OCI-M2 (cell line): ENCODE results near the gene CYP2D6.
"Not testable (repeated sequence)": the region's sequence is repeated elsewhere in the genome, so short reads cannot be mapped to it uniquely, and the experiment has no call there.

Experiments used
- DNase-seq: peaks from one replicate; lab custom pipeline; 2025; ENCODE audit not compliant: unreplicated experiment; lab: John Stamatoyannopoulos, UW

The CYP2D6 gene

GRCh38 chr22:42158456-42159132 is 28.0 kb upstream of the CYP2D6 start:
- no peak for DNase-seq

- DNase-seq: no peak
These were observed 26.0 kb upstream of the CYP2D6 start for GRCh38 chr22:42156598-42156997.

- no peak for DNase-seq
These were observed 25.5 kb upstream of the CYP2D6 start for GRCh38 chr22:42156121-42156520.

GRCh38 chr22:42155053-42155543 is 24.5 kb upstream of the CYP2D6 start:
- DNase-seq: no peak

- DNase-seq: no peak
These were observed 23.9 kb upstream of the CYP2D6 start for GRCh38 chr22:42154293-42155052.

GRCh38 chr22:42152661-42153270 is 22.2 kb upstream of the CYP2D6 start:
- no peak for DNase-seq

- no peak for DNase-seq
These were observed 21.5 kb upstream of the CYP2D6 start for GRCh38 chr22:42151924-42152635.

GRCh38 chr22:42150727-42151590 is 20.3 kb upstream of the CYP2D6 start:
- DNase-seq: no peak

GRCh38 chr22:42149798-42150197 is 19.2 kb upstream of the CYP2D6 start:
- not testable (repeated sequence) for DNase-seq

GRCh38 chr22:42145175-42145574 is 14.6 kb upstream of the CYP2D6 start:
- DNase-seq: no peak

- not testable (repeated sequence) for DNase-seq
These were observed 13.5 kb upstream of the CYP2D6 start for GRCh38 chr22:42143859-42144822.

GRCh38 chr22:42142771-42143461 is 12.3 kb upstream of the CYP2D6 start:
- no peak for DNase-seq

- DNase-seq: not testable (repeated sequence)
These were observed 10.9 kb upstream of the CYP2D6 start for GRCh38 chr22:42141307-42142057.

GRCh38 chr22:42140153-42140552 is 9.5 kb upstream of the CYP2D6 start:
- DNase-seq: not testable (repeated sequence)

- DNase-seq: not testable (repeated sequence)
These were observed 8.9 kb upstream of the CYP2D6 start for GRCh38 chr22:42139508-42139907.

- no peak for DNase-seq
These were observed 8.4 kb upstream of the CYP2D6 start for GRCh38 chr22:42138972-42139371.

- DNase-seq: no peak
These were observed 7.6 kb upstream of the CYP2D6 start for GRCh38 chr22:42138122-42138770.
